Loucy (cell line): Measurements from ENCODE around the gene ATP13A5.

ENCODE experiments used
- H2AFZ ChIP-seq: fragments of 200-600 bp; sonication (generic); 2 replicates; pipeline ENCODE4 v1.6.0; 2016; ENCODE audit warnings: antibody characterized with exemption, mild to moderate bottlenecking, low read length, moderate library complexity
- H3F3A ChIP-seq: fragments of 200-600 bp; 2 replicates; pipeline ENCODE4 v1.6.0; 2016; ENCODE audit warnings: antibody characterized with exemption, low read depth, mild to moderate bottlenecking
- H3K27me3 ChIP-seq: fragments of 200-600 bp; sonication (generic); 2 replicates; pipeline ENCODE4 v1.6.1; 2014; ENCODE audit warnings: low read length, mild to moderate bottlenecking; ENCODE audit not compliant: insufficient read depth, poor library complexity, severe bottlenecking
- H3K36me3 ChIP-seq: fragments of 200-600 bp; sonication (generic); 2 replicates; pipeline ENCODE4 v1.6.1; 2016; ENCODE audit warnings: low read length; ENCODE audit not compliant: insufficient read depth
- H3K4me1 ChIP-seq: fragments of 200-600 bp; sonication (generic); 2 replicates; pipeline ENCODE4 v1.5.1; 2014; ENCODE audit warnings: low read length, mild to moderate bottlenecking; ENCODE audit not compliant: insufficient read depth, poor library complexity, severe bottlenecking
- H3K4me2 ChIP-seq: fragments of 200-600 bp; sonication (generic); 2 replicates; pipeline ENCODE4 v1.6.0; 2014; ENCODE audit warnings: antibody characterized with exemption, low read length, low read depth, mild to moderate bottlenecking; ENCODE audit not compliant: poor library complexity, severe bottlenecking
- H3K4me3 ChIP-seq: fragments of 200-600 bp; sonication (generic); 2 replicates; pipeline ENCODE4 v1.5.1; 2014; ENCODE audit warnings: low read length, mild to moderate bottlenecking, mixed read lengths; ENCODE audit not compliant: poor library complexity, severe bottlenecking
- H3K79me2 ChIP-seq: fragments of 200-600 bp; sonication (generic); 2 replicates; pipeline ENCODE4 v1.6.1; 2014; ENCODE audit warnings: low read length; ENCODE audit not compliant: insufficient read depth
- H3K9ac ChIP-seq: fragments of 200-600 bp; sonication (generic); 2 replicates; pipeline ENCODE4 v1.6.0; 2014; ENCODE audit warnings: mild to moderate bottlenecking, low read depth, low read length, moderate library complexity; ENCODE audit not compliant: poor library complexity, severe bottlenecking
- H3K9me2 ChIP-seq: fragments of 200-600 bp; sonication (generic); replicated peaks from 2 replicates; pipeline ENCODE4 v1.6.1; 2016; ENCODE audit warnings: low read depth, low read length, mixed read lengths
- H3K9me3 ChIP-seq: fragments of 200-600 bp; sonication (generic); 2 replicates; pipeline ENCODE4 v1.6.1; 2014; ENCODE audit warnings: mild to moderate bottlenecking, antibody characterized with exemption, low read length, low read depth; ENCODE audit not compliant: insufficient read depth
- H4K20me1 ChIP-seq: fragments of 200-600 bp; sonication (generic); 2 replicates; pipeline ENCODE4 v1.6.0; 2014; ENCODE audit warnings: antibody characterized with exemption, low read length, mild to moderate bottlenecking; ENCODE audit not compliant: insufficient read depth, poor library complexity, severe bottlenecking
- EZH2phosphoT487 ChIP-seq: fragments of 200-600 bp; IDR thresholded peaks from 2 replicates; pipeline ENCODE4 v1.6.1; 2018; ENCODE audit warnings: antibody characterized with exemption, mild to moderate bottlenecking, moderate library complexity, borderline replicate concordance
- TF ChIP-seq, protein P1 (sequence below): fragments of 200-600 bp; sonication (generic); conservative IDR thresholded peaks from 2 replicates; pipeline ENCODE4 v1.5.1; 2014; ENCODE audit warnings: mild to moderate bottlenecking, antibody characterized with exemption, low read length

ATP13A5 gene

GRCh38 chr3:193314161-193314560 lies 64.4 kb downstream of the ATP13A5 start:
- H3K79me2 ChIP-seq: no peaks in the 10 kb centered on the region
- TF ChIP-seq EZH2phosphoT487: no peak
- TF ChIP-seq, protein P1, sequence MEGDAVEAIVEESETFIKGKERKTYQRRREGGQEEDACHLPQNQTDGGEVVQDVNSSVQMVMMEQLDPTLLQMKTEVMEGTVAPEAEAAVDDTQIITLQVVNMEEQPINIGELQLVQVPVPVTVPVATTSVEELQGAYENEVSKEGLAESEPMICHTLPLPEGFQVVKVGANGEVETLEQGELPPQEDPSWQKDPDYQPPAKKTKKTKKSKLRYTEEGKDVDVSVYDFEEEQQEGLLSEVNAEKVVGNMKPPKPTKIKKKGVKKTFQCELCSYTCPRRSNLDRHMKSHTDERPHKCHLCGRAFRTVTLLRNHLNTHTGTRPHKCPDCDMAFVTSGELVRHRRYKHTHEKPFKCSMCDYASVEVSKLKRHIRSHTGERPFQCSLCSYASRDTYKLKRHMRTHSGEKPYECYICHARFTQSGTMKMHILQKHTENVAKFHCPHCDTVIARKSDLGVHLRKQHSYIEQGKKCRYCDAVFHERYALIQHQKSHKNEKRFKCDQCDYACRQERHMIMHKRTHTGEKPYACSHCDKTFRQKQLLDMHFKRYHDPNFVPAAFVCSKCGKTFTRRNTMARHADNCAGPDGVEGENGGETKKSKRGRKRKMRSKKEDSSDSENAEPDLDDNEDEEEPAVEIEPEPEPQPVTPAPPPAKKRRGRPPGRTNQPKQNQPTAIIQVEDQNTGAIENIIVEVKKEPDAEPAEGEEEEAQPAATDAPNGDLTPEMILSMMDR: peak; percentile 37
- no peaks in the 10 kb centered on the region for H3K36me3 ChIP-seq
- H3K4me1 ChIP-seq: no peaks in the 10 kb centered on the region
- H3K4me3 ChIP-seq: no peak overlapping the region
- H3K27me3 ChIP-seq: no peaks in the 10 kb centered on the region
- H3K4me2 ChIP-seq: no peak overlapping the region
- no peaks in the 10 kb centered on the region for H3F3A ChIP-seq
- no peaks in the 10 kb centered on the region for H3K9me3 ChIP-seq
- H3K9me2 ChIP-seq: no peaks in the 10 kb centered on the region
- H3K9ac ChIP-seq: no peak overlapping the region
- H4K20me1 ChIP-seq: no peaks in the 10 kb centered on the region
- no peak overlapping the region for H2AFZ ChIP-seq

DNA sequence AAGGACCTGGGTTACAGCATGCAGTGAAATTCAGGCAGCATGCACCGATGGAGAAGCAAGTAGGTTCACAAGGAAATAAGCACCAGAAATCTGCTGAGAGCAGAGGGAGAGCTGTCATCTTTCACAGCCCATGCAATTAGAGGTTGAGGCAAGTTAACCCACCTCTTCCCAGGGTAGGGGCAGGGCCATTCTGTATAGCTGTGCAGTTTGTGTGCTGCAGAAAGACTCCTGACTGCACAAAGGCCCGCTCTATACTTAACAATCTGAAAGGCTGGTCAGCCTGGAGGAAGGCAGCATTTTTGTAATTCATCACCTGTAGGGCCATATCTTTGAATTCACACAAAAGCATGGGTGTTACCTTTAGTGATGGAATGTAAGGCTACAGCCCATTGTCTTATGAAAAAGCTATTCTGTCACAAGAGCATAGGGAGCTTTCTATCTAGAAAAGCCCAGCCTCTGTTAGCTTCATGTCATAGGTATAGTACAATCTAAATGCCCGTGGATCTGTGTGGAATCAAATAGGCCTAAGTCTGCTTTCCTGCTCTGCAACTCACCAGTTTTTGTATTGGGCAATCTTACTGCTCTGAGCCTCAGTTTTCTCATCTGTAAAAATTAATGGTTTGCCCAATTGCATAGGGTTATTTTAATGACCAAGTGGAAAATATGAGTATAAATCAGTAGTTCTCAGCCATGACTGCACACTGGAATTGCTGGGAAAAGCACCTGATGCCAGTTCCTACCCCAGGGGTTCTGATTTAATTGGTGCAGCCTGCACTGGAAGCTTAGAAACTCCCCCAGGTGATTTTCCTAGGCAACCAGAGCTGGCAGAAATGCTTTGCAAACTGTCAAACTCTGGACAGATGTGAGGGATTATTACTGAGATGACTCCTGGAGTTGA lies 65.2 kb downstream of the ATP13A5 start:
- Histone ChIP-seq H3K79me2 (no peaks in the 10 kb centered on the region), H3K4me3 (no peak overlapping the region), H3K4me2 (no peak overlapping the region), H3K4me1 (no peaks in the 10 kb centered on the region), H4K20me1 (no peaks in the 10 kb centered on the region), H2AFZ (no peak overlapping the region), H3K9me3 (no peaks in the 10 kb centered on the region), H3K36me3 (no peaks in the 10 kb centered on the region), H3K27me3 (no peaks in the 10 kb centered on the region), H3K9me2 (no peaks in the 10 kb centered on the region), H3K9ac (no peak overlapping the region), H3F3A (no peaks in the 10 kb centered on the region)
- TF ChIP-seq, protein P1: no peak
- TF ChIP-seq EZH2phosphoT487: no peak

GRCh38 chr3:193310914-193311723 lies 67.4 kb downstream of the ATP13A5 start:
- Histone ChIP-seq H4K20me1 (no peaks in the 10 kb centered on the region), H3K4me3 (no peak overlapping the region), H3K36me3 (no peaks in the 10 kb centered on the region), H3K9me3 (no peaks in the 10 kb centered on the region), H3K9ac (no peak overlapping the region), H3K4me2 (no peak overlapping the region), H3F3A (no peaks in the 10 kb centered on the region), H2AFZ (no peak overlapping the region), H3K79me2 (no peaks in the 10 kb centered on the region), H3K9me2 (no peaks in the 10 kb centered on the region), H3K4me1 (no peaks in the 10 kb centered on the region), H3K27me3 (no peaks in the 10 kb centered on the region)
- TF ChIP-seq EZH2phosphoT487: no peak
- TF ChIP-seq, protein P1: no peak
